T-helper 1 cell (primary cell): Measurements from ENCODE around the gene SLC14A1.

Experiments used
- DNase-seq, 5 donors: peaks; one replicate each; pipeline ENCODE4 v3.0.0-alpha.2; 2012 to 2020
- total RNA-seq, 4 donors: gene quantifications; one replicate each; lab custom pipeline; 2026; lab: John Stamatoyannopoulos, UW

The SLC14A1 gene
- total RNA-seq = 13.9 to 23.0 (median 15.9) reads per million in 4 donors

DNA sequence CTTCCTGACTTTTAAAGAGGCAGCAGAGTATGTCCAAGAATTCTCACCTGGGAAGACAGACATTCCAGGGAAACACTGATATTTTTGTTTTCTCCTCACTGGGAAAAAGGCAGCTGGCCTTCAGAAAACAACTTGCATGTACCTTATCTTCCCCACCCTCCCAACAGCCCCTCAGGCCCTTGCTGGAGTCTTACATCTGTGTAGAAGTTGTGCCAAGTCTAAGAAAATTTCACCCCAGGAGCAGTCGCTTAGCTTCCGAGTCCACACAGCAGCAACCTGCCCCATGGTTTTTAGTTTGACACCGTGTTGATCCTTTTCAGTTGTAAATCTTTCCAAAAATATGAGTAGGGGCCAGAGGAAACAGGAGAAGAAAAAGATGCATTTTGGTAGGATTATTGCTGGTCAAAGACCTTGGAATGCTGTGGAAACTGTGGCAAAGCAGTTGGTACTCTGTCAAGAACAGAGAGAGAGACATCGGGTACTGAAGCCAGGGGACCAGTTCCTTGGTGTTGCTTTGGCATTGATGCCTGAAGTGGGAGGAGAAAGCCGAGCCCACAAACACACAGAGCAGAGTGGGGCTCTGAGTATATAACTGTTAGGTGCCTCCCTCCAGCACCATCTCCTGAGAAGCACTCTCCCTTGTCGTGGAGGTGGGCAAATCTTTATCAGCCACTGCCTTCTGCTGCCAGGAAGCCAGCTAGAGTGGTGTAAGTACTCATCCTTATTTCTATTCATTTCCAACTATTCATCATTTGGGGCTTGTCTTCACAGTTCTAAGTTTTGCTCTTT, at the start of gene SLC14A1:
Gene SLC14A1 (plus strand): TSS at position 615 of the 789 bp plus-strand sequence. CDS start 6,140 bp downstream, outside the sequence.
- DNase-seq = no peak

DNA sequence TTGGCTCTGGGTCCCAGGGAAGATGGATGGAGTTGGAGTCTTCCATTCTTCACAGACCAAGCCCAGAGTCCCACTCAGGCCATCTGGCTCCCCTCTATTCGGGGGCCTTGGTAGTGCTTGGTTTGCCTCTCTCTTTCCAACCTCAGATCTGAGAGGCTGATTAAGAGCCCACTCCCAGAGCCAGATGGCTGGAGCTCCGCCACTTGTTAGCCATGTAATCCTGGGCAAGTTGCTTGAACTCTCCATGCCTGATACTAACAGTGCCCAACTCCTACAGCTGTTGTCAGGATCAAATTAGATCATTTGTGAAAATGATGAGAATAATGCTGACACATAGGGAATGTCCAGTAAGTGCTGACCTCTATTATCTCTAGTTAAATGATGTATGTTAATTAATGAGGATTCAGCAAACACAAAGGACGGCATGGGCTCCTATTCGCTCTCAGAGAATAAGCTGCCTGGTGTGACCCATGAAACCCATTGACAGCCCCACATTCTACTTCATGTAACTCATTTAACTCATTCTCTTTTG, 46.6 kb upstream of the SLC14A1 start:
- DNase-seq = no peak

DNA sequence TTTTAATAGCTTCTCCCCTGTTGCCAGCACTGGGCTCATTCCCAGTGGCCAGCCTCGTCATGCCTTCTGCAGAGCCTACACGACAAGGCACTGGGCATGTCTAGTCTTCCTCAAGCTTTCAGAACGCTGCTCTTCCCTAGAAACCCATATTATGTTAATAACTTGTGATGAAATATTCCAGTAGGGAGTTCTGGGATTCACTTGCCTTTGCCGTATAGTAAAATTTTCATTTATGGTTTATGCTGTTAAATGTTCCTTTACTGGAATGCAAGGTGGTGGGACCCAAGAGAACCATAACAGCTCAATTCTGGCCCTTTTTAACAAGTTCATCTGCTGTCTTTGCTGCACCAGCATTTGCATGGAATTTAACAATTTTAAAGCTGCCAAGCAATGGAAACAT, 45.5 kb upstream of the SLC14A1 start:
- DNase-seq = no peak

DNA sequence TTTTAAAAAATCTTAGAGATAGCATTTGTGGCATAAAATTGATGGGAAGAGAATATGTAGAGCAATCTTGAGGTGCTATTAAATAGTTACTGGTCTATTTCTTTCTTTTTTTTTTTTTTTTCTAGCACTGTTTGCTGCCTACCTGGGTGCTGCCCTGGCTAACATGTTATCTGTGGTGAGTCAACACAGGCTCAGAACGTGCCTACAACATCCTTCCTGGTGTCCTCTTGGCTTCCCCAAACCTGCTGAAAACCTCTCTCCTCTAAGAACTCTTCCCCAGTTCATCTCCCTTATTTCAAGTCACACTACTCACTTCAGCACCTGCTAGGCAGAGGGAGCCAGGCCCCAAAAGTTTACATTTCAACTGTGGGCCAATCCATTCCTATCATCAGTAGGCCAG, 45.1 kb upstream of the SLC14A1 start:
- no peak for DNase-seq

DNA sequence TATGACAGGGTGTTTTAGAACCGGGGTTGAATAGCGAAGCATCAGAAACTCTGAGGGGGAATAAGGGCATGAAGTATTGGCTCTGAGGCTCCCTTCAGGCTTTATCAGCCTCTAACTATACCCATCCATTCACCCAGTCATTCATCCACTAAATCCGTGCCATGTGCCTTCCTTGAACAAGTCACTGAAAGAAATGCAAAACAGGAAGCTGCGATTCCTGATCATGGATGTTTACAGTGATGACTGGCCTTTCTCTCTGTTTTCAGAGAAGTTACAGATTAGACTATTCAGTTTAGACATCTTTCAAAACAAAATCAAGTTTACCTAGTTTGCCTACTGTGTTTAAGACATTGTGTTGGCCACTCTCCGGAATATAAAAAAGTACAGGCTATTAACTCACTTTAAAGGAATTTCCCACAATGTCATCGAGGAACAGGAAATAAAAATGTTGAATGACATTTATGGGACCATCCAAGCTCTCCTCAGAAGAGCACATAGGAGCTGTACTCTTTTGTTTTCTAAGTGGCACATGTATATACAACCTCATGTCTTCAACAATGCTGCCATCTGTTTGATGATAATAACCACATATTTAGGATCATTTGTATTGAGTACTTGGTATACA, 43.8 kb upstream of the SLC14A1 start:
- DNase-seq = no peak

DNA sequence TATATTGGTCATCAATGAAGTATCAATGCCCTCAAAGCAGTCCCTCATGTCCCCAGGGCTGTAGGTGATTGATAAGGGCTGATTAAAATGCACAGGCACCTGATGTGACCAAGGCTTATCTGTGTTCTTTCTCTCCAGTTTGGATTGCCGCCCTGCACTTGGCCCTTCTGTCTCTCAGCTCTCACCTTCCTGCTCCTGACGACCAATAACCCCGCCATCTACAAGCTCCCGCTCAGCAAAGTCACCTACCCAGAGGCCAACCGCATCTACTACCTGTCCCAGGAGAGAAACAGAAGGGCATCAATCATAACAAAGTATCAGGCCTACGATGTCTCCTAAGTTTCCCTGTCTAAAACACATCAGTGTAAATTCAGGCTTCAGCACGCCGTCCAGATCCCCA, 41.8 kb upstream of the SLC14A1 start:
- no peak for DNase-seq

DNA sequence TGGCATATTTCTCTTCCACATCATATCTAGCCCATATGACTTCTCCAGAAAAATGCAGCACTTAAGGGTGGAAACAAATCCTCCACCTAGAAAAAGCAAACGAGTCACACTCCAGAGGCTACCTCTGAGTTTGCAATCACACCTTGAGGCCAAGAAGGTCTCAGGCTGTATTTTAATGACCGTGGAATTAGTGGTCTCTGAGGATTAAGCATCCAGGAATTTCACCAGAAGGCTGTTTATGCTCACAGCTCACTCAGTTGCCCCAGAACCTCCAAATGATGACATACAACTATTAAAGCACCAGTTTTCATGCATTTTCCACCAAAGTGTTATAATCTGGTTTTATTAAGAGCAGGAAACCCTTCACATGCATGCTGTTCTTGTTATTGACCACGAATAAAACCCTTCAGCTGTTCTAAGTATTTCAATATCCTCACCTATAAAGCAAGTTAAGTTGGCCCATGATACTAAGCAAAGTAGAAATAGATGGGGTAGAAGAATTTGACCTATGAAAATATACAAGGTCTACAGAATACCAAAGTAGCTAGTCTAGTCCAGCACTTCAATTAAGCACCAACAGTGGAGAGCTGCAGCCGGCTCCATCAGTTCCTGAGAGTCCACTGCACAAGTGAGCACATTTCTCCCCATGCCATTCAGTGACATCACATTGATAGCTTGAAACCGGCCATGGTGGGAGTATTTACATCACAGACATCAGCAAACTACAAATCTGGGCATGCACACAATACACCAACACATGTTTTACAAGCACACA, 39.5 kb upstream of the SLC14A1 start:
- no peak for DNase-seq

DNA sequence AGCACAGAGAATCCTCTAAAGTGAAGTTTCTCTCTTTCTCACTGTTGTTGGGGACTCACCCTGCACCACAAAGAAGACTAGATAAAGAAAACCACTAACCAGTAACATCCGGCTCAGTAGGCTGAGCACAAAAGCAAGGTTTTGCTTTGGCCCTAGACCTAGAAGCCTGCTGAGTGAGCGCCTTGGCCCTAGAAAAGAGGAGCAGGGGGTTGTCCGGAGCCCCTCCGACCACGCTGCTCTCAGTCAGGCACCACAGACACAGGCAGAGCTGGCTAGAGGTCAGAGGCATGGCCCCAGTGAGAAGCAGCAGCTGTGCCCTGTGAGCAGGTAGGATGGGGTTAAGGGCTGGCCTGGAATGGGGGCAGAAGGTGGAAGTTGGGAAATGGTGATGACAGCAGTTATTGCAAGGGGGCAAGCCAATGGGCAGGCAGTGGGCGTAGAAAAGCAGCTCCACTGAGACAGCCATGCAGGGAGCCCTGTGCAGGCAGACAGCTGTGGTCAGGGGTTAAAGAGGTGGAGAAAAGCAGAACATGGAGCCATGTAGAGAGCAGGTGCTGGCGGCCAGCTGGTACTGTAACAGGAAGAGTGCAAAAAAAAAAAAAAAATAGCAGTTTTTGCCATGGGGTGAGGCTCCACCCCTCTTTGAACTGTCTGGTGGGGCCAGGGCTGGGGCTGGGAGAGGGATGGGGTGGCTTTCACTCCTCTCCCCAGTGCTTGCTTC, 36.9 kb upstream of the SLC14A1 start:
- DNase-seq = peak; percentile 28 to 83 (median 38)

DNA sequence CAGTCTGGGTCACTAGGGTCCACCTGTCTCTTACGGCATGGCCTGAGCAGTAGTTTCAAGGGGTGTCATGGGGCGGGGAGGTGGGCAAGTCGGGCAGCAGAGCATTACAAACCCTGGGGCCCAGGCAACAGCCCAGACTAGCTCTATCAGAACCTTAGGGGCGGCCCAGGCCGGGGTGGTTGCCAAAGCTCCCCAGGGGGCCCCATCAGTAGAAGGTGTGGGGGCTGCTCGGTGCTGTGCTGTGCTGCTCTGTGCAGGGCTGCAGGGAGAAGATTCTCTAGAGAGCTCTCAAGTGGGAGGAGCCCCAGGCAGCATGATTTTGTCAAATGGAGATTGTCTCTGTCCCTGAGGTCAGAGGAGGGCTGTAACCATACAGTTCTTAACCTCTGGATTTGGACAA, 36.4 kb upstream of the SLC14A1 start:
- DNase-seq = peak in 3 of 5 donors; percentile 8 to 25 (median 16)

DNA sequence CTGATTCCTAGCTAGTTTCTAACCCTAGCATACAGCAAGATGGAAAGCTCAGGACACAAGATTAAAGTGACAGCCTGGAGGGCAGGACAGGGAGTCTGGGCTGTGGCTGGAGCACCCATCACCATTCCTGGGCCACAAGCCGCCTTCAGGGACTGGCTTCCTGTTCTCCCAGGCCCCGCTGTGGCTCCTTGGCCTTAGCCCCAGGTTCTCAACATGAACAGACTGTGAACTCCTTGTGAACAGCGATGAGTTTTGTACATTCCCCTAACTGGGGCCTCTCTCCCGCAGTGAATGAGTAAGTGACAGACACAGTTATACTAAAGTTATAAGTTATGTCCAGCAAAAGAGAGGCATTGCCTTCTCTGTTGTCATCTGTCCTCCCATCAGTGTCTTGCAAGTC, 35.9 kb upstream of the SLC14A1 start:
- DNase-seq = no peak

DNA sequence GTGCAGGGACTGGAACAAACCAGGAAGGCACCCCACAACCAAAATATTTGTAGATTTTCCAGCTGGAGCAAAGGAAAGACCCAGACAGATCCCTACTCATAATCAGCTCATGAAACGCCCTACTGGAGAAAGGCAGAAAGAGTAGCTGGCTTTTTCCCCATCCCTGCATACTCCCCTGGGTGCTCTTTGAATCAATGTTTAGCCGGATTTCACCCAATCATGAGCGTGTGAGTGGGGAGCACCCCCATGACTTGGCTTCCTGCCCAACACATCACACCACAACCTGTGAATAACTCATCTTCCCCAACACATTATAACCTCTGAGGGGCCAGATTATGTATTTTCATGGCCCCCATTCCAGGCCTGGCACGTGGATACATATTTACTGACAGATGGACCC, 35.1 kb upstream of the SLC14A1 start:
- DNase-seq = peak in 3 of 5 donors; percentile 17 to 47 (median 36)

DNA sequence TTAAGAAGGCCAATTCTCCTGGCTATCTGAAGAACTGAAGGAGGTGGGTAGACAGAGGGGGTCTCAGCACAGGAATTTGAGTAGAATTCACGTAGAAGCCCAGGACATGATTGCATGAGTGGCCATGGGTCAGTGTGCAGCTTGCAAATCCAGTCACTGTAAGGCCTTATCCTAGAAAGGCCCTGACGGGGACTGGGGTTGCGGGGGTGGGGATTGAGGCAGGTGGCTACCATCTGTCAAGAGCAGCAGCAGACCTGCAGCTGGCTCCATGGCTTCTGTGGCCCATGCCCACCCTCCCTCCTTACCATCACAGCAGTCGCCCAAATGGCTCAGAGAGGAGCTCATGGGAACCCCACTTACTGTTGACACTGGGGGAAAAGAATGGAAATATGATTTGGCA, 34.6 kb upstream of the SLC14A1 start:
- no peak for DNase-seq

DNA sequence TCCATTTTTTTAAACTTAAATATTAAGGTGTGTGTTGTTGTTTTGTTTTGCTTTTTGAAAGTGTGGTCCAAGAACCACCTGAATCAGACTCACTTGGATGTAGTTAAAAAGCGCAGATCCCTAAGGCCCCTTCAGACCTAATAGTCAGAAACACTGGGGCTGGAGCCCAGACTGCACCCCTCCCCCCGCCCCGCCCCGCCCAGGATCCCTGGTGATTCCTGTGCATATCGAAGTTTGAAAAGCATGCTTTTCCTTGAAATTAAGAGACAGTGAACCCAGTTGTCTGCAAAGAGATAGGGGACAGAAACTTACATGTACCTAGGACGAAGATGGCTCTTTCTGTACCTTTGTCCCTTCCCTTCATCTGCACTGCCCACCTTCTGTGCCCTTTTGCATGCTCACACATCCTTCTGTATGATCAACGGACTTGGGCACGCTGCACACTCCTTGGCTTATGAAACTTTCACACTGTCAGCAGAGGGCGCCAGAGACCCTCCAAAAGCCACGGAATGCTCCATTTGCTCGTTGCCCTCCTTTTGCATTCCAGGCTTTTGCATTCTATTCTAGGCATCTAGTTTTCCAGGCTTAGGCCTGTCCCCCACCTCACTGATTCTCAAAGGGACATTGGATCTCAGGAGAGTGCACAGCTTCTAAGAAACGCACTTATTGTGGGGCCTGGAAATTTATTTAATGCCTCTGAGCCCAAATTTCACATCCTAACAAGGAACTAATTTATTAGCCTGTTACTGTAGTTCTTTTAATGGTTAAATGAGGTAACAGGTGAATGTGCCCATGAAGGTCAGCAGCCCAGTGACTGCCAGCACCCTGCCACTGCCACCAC, 32.8 kb upstream of the SLC14A1 start:
- peak; percentile 28 to 68 (median 62) for DNase-seq

DNA sequence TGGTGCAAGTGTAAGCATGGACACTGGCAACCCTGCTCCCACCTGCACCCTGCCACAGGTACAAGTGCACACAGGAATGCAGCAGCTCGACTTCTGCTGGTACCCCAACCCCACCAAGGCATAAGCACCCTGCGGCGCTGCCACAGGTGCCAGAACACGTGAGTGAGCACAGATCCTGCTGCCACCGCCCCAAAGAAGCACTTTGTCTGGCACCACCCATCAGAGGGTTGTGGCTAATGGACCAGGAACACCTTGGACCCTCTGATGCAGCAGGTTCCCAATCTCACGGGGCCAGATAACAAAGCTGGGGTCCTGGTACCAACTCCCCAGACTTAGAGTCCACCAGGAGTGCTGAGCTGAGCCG, 32.2 kb upstream of the SLC14A1 start:
- DNase-seq = no peak

DNA sequence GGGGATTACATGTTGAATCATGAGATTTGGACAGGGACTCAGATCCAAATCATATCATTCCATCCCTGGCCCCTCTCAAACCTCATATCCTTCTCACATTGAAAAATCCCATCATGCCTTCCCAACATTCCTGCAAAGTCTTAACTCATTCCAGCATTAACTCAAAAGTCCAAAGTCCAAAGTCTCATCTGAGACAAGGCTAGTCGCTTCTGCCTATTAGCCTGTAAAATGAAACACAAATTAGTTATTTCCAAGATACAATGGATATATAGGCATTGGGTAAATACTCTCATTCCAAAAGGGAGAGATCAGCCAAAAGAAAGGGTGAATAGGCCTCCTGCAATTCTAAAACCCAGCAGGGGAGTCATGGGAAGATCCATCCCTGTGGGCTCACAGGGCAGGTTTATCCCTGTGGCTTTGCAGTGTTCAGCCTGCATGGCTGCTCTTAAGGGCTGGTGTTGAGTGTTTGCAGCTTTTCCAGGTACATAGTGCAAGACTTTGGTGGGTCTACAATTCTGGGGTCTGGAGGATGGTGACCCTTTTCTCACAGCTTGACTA, 21.2 kb upstream of the SLC14A1 start:
- DNase-seq = no peak

DNA sequence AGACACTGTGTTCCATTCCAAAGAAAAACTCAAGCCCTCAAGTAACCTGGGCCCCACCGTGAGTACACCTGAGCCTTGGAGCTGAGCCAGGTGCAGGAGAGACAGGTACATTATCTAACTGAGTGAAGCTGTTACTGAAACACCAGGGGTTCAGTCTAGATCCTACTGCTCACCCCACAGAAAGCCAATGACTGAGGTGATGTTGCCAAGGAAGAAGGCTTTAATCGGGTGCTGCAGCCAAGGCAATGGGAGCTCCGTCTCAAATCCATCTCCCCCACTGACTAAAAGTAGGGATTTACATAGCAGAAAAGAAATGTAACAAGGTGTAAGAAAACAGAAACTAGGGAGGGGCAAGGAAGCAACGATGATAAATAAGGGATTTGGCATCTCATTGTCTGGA, 15.2 kb upstream of the SLC14A1 start:
- DNase-seq = no peak

DNA sequence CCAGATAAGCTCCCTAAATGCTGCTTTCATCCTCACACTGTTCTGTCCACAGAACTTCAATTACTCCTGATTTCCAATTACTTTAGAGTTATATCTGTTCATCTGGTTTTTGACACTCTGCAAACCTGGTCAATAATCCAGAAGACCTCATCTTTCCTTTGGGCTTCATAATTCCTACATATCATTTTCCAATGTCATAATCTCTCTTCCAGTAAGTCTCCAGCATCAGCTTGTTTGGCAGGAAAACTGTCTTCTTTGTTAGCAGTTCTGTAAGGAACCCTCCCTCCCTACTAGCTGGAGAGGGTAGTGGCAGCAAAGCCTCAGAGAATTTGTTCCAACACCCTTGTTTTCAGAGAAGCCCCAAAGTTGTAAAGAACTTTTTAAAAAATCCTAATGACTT, 11.9 kb upstream of the SLC14A1 start:
- no peak for DNase-seq

DNA sequence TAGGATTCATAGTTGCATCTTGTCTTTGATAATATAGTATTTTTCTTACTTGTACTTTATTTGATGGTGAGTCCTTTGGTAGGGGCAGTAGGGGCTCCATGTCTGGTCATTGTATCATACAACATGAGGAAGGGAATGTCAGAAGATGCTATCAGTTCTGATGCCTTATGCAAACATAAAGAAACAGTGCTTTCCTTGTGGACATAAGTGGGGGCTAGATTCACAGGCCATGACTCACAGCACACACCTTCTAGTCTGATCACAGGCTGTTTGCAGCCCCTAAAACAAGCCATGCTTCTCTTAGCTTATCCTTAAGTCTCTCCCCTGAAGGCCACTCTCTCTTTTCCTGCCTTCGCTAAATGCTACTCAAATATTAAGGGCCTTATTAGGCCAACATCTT, 10.7 kb upstream of the SLC14A1 start:
- no peak for DNase-seq

DNA sequence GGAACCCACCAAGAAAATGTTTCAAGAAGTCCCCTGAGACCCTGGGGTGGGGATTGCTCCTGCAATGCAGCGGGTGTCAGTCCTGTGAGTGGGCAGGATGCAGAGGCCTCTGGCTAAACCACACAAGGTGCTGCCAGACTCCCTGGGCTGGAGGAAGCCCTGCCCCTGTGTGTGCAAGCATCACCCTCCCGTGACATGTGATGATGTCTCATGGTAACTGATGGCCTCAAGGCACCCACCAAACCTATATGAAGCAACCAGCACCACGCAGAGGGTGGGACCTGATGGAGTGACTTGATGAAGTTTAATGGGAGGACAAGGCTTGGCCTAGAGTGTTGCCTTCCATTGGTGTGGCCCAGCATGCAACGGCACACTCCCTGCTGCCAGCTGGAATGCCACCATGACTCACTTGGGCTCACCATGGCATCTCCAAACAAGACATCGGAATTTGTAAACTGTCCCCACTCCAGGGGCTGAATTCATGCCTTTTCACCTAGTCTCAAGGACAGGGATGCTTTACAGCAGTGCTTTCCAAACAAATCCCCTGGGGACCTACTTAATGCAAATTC, 8.7 kb upstream of the SLC14A1 start:
- DNase-seq = no peak

DNA sequence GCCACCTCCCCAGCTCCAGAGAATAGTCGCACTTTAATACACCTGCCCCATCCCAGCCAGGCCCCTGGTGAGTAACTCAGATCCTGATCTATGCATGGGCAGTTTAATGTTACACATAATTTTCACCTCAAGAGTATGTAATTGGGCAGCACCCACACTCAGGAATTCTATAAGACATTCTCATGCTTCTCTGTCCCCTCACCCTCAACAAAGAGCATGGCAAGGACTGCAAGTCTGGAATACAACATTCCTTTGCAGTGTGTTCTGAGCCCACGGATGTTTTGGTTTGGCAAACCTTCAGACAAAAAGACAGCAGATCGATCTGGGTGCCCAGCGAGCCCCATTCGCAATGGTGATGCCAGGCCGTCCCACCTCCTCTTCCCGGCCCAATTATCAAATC, 4.9 kb upstream of the SLC14A1 start:
- DNase-seq = no peak

DNA sequence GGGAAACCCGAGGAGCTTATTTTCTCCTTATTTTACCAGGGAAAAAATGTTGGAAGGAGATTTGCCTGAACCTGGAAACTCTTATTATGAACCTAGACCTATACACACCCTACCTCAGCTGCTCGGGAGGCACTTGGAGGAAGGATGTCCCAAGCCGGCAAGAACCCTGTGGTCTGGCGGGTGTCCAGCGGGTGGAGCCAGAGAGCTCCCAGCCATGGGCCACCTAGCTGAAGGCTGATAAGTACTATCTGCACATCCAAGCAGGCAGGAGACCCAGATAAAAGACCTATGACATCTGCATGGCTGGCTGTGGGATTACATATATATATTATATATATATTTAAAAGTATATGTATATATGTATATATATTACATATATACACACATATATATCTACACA, 1.1 kb upstream of the SLC14A1 start:
- peak; percentile 21 to 63 (median 39) for DNase-seq
